ENCODE measurements around the gene NUP214. TPM values are rescaled to one million over a fixed set of nuclear protein-coding genes. Genes with fewer than 3 reads are reported as not detected.
A peak's percentile ranks its signal among the peaks of the same experiment; 100 is the strongest.

Gene NUP214
- total RNA-seq, result 100 to 1,000 TPM in 1 of 5 donors, 10 to 100 TPM in 4; 66.7 to 106 (median 68.5) TPM
- 50.0 TPM for total RNA-seq (2013)
- total RNA-seq, result 53.6 to 109 (median 74.0) reads per million in 29 experiments

- peaks cover 0 to 2% of the 10 kb centered on the region in 2 experiments for H3K27me3 ChIP-seq (replicated peaks in 1 of 2; ENCODE audit: control insufficient read depth in 2 of 2, extremely low read depth in 1 of 2, insufficient read depth in 2 of 2, low read length in 1 of 2)
- H3K36me3 ChIP-seq (ENCODE audit: control insufficient read depth in 2 of 2, extremely low read depth in 1 of 2, insufficient read depth in 1 of 2, low read length in 1 of 2), result peaks cover 0 to 33% of the 10 kb centered on the region in 2 donors
- no peaks in the 10 kb centered on the region for H3K9me3 ChIP-seq
- ChIA-PET POLR2A (interaction anchor here (0.5 to 1.4 kb wide), 6 partner anchors 20 to 456 kb away, joined by 3 to 14 read pairs (median 4); partner anchors contain the start of gene EXOSC2 (in 1 of the 2)), CTCF (no interaction called here)
- H3K27ac ChIP-seq (ENCODE audit: low read length), result peak within 1 kb of the TSS; percentile 75
- H3K4me1 ChIP-seq (ENCODE audit: control insufficient read depth in 1 of 2, extremely low read depth in 1 of 2, insufficient read depth in 2 of 2, low read length in 2 of 2), result peaks cover 11 to 22% of the 10 kb centered on the region in 2 experiments
- Mint-ChIP-seq H3K36me3 (peaks cover 27% of the 10 kb centered on the region), H3K4me3 (peak within 1 kb of the TSS; percentile 95 to 100 (median 95)), H3K9me3 (no peaks in the 10 kb centered on the region), H3K4me1 (peaks cover 32 to 36% (median 34%) of the 10 kb centered on the region in 3 donors), H3K27me3 (peaks cover 0 to 2% of the 10 kb centered on the region in 2 donors), H3K27ac (peak within 1 kb of the TSS; percentile 97)
- ATAC-seq (replicated peaks in 1 of 4) (peak; percentile 98 to 99 (median 98)), DNase-seq (peak; percentile 98 to 100 (median 99))
- H3K4me3 ChIP-seq (ENCODE audit: control insufficient read depth in 1 of 2, extremely low read depth in 1 of 2, low read length in 1 of 2), result peak within 1 kb of the TSS; percentile 77 to 95
- WGBS (ENCODE audit: insufficient coverage), result under 1% methylated on average over 60 of the region's 61 CpGs
Observed at GRCh38 chr9:131125288-131126058, at the start of gene NUP214. TSS of gene NUP214 (plus strand) at chr9:131125586. CDS start at chr9:131125705, 119 bp downstream.

- H3K4me3 Mint-ChIP-seq, result no peak overlapping the region
- no peak overlapping the region for H3K27ac ChIP-seq (ENCODE audit: low read length)
- CTCF ChIA-PET, result no interaction called here
Observed at GRCh38 chr9:131076347-131077195, 48.8 kb upstream of the NUP214 start.

GRCh38 chr9:131078427-131079366 lies 46.7 kb upstream of the NUP214 start:
- no peaks in the 10 kb centered on the region for H3K4me1 Mint-ChIP-seq
- H3K4me3 ChIP-seq (ENCODE audit: control insufficient read depth in 1 of 2, extremely low read depth in 1 of 2, low read length in 1 of 2), result no peak overlapping the region
- DNase-seq, result no peak
- H3K4me1 ChIP-seq (ENCODE audit: control insufficient read depth in 1 of 2, extremely low read depth in 1 of 2, insufficient read depth in 2 of 2, low read length in 2 of 2), result no peaks in the 10 kb centered on the region
- no peaks in the 10 kb centered on the region for H3K9me3 ChIP-seq
- no peaks in the 10 kb centered on the region for H3K27me3 Mint-ChIP-seq
- H3K36me3 Mint-ChIP-seq, result no peaks in the 10 kb centered on the region
- 85% methylated on average over 10 of the region's 17 CpGs for WGBS (ENCODE audit: insufficient coverage)
- CTCF ChIA-PET, result no interaction called here
- no peaks in the 10 kb centered on the region for H3K9me3 Mint-ChIP-seq
- no peak overlapping the region for H3K4me3 Mint-ChIP-seq
- H3K27ac ChIP-seq (ENCODE audit: low read length), result no peak overlapping the region
- H3K36me3 ChIP-seq (ENCODE audit: control insufficient read depth in 2 of 2, extremely low read depth in 1 of 2, insufficient read depth in 1 of 2, low read length in 1 of 2), result no peaks in the 10 kb centered on the region
- no peak overlapping the region for H3K27ac Mint-ChIP-seq
- H3K27me3 ChIP-seq (replicated peaks in 1 of 2; ENCODE audit: control insufficient read depth in 2 of 2, extremely low read depth in 1 of 2, insufficient read depth in 2 of 2, low read length in 1 of 2), result no peaks in the 10 kb centered on the region
- no peak for ATAC-seq (replicated peaks in 1 of 4)
- POLR2A ChIA-PET, result no interaction called here

More at GRCh38 chr9:131076347-131077195, 48.8 kb upstream of the NUP214 start:
- DNase-seq (no peak), ATAC-seq (replicated peaks in 1 of 4) (no peak)
- no peak overlapping the region for H3K27ac Mint-ChIP-seq
- 75% methylated on average over 11 of the region's 15 CpGs for WGBS (ENCODE audit: insufficient coverage)
- no peaks in the 10 kb centered on the region for H3K36me3 ChIP-seq (ENCODE audit: control insufficient read depth in 2 of 2, extremely low read depth in 1 of 2, insufficient read depth in 1 of 2, low read length in 1 of 2)
- POLR2A ChIA-PET, result no interaction called here
- H3K27me3 Mint-ChIP-seq, result no peaks in the 10 kb centered on the region
- no peaks in the 10 kb centered on the region for H3K9me3 ChIP-seq
- no peaks in the 10 kb centered on the region for H3K27me3 ChIP-seq (replicated peaks in 1 of 2; ENCODE audit: control insufficient read depth in 2 of 2, extremely low read depth in 1 of 2, insufficient read depth in 2 of 2, low read length in 1 of 2)
- H3K4me1 Mint-ChIP-seq, result no peaks in the 10 kb centered on the region
- no peaks in the 10 kb centered on the region for H3K9me3 Mint-ChIP-seq
- H3K4me1 ChIP-seq (ENCODE audit: control insufficient read depth in 1 of 2, extremely low read depth in 1 of 2, insufficient read depth in 2 of 2, low read length in 2 of 2), result no peaks in the 10 kb centered on the region
- no peaks in the 10 kb centered on the region for H3K36me3 Mint-ChIP-seq
- no peak overlapping the region for H3K4me3 ChIP-seq (ENCODE audit: control insufficient read depth in 1 of 2, extremely low read depth in 1 of 2, low read length in 1 of 2)

- ChIA-PET CTCF (no interaction called here), POLR2A (no interaction called here)
- Mint-ChIP-seq H3K4me3 (no peak overlapping the region), H3K9me3 (no peaks in the 10 kb centered on the region), H3K27me3 (peaks cover 0 to 3% of the 10 kb centered on the region in 2 donors), H3K4me1 (no peaks in the 10 kb centered on the region), H3K27ac (no peak overlapping the region), H3K36me3 (no peaks in the 10 kb centered on the region)
- ATAC-seq (replicated peaks in 1 of 4), result no peak
- DNase-seq, result no peak
- H3K9me3 ChIP-seq, result no peaks in the 10 kb centered on the region
- no peaks in the 10 kb centered on the region for H3K4me1 ChIP-seq (ENCODE audit: control insufficient read depth in 1 of 2, extremely low read depth in 1 of 2, insufficient read depth in 2 of 2, low read length in 2 of 2)
- no peaks in the 10 kb centered on the region for H3K36me3 ChIP-seq (ENCODE audit: control insufficient read depth in 2 of 2, extremely low read depth in 1 of 2, insufficient read depth in 1 of 2, low read length in 1 of 2)
- WGBS (ENCODE audit: insufficient coverage), result 72% methylated on average over 5 of the region's 9 CpGs
- H3K27me3 ChIP-seq (replicated peaks in 1 of 2; ENCODE audit: control insufficient read depth in 2 of 2, extremely low read depth in 1 of 2, insufficient read depth in 2 of 2, low read length in 1 of 2), result peaks cover 0 to 4% of the 10 kb centered on the region in 2 experiments
- no peak overlapping the region for H3K27ac ChIP-seq (ENCODE audit: low read length)
- H3K4me3 ChIP-seq (ENCODE audit: control insufficient read depth in 1 of 2, extremely low read depth in 1 of 2, low read length in 1 of 2), result no peak overlapping the region
Observed at GRCh38 chr9:131080589-131080988, 44.8 kb upstream of the NUP214 start.

GRCh38 chr9:131081868-131082267 lies 43.5 kb upstream of the NUP214 start:
- no peaks in the 10 kb centered on the region for H3K9me3 ChIP-seq
- 92% methylated on average over 7 of the region's 9 CpGs for WGBS (ENCODE audit: insufficient coverage)
- no peaks in the 10 kb centered on the region for H3K4me1 ChIP-seq (ENCODE audit: control insufficient read depth in 1 of 2, extremely low read depth in 1 of 2, insufficient read depth in 2 of 2, low read length in 2 of 2)
- peaks cover 0 to 8% of the 10 kb centered on the region in 2 experiments for H3K27me3 ChIP-seq (replicated peaks in 1 of 2; ENCODE audit: control insufficient read depth in 2 of 2, extremely low read depth in 1 of 2, insufficient read depth in 2 of 2, low read length in 1 of 2)
- H3K4me3 Mint-ChIP-seq, result no peak overlapping the region
- no peaks in the 10 kb centered on the region for H3K4me1 Mint-ChIP-seq
- no peak overlapping the region for H3K27ac Mint-ChIP-seq
- no peaks in the 10 kb centered on the region for H3K36me3 ChIP-seq (ENCODE audit: control insufficient read depth in 2 of 2, extremely low read depth in 1 of 2, insufficient read depth in 1 of 2, low read length in 1 of 2)
- POLR2A ChIA-PET, result no interaction called here
- CTCF ChIA-PET, result no interaction called here
- H3K4me3 ChIP-seq (ENCODE audit: control insufficient read depth in 1 of 2, extremely low read depth in 1 of 2, low read length in 1 of 2), result no peak overlapping the region
- DNase-seq (no peak), ATAC-seq (replicated peaks in 1 of 4) (no peak)
- H3K9me3 Mint-ChIP-seq, result no peaks in the 10 kb centered on the region
- peaks cover 0 to 3% of the 10 kb centered on the region in 2 donors for H3K27me3 Mint-ChIP-seq
- no peak overlapping the region for H3K27ac ChIP-seq (ENCODE audit: low read length)
- no peaks in the 10 kb centered on the region for H3K36me3 Mint-ChIP-seq

Measured in T-cell (primary cell).